ENCODE data around the gene RNF169.
"Not testable (repeated sequence)": the region's sequence is repeated elsewhere in the genome, so short reads cannot be mapped to it uniquely, and the experiment has no call there.

- TF ChIP-seq MAX (IDR thresholded peaks at IDR 0.05); RAD21 (IDR thresholded peaks at IDR 0.05); CTCF (IDR thresholded peaks at IDR 0.05; ENCODE audit: low read depth, low read length, missing input control); GABPA (IDR thresholded peaks at IDR 0.05 in 1 of 2, conservative IDR thresholded peaks at IDR 0.05 in 1 of 2); YY1 (IDR thresholded peaks at IDR 0.05); NR2F2 (IDR thresholded peaks at IDR 0.05); ZBTB33 (IDR thresholded peaks at IDR 0.05); REST (IDR thresholded peaks at IDR 0.05); JUND (IDR thresholded peaks at IDR 0.05); ATF3 (IDR thresholded peaks at IDR 0.05): not testable (repeated sequence)
Observed at GRCh38 chr11:74750598-74750997, 1.9 kb downstream of the RNF169 start.

Measured in liver (tissue), 3 donors.